ENCODE measurements around the gene TRIP10.
"Not testable (repeated sequence)": the region's sequence is repeated elsewhere in the genome, so short reads cannot be mapped to it uniquely, and the experiment has no call there.

The TRIP10 gene

GRCh38 chr19:6753178-6754031 lies 13.9 kb downstream of the TRIP10 start:
- no peak overlapping the region for H3K27ac ChIP-seq

DNA sequence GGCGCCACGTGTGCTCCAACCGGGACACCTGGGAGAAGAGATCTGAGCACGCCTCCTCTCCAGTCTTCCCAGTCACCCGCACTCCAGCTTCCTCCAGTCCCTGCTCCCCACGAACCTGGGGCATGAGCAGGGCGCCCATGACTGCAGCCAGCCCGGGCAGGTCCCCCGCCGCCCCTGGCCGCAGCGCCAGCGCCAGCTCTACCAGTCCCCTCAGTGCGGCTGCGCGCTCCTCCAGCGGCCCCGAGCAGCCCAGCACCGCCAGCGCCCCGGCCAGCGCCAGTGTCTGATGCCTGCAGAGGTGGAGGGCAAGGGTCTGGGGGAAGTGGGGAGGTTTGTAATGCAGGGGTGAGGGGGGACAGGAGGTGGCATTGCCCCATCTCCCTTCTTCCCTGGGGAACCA lies 14.7 kb downstream of the TRIP10 start:
- Histone ChIP-seq H3K27ac (no peak overlapping the region), H3K36me3 (replicated peaks) (peaks cover 22% of the 10 kb centered on the region), H3K27me3 (replicated peaks) (no peaks in the 10 kb centered on the region), H3K4me3 (ENCODE audit: low read depth, low read length) (no peak overlapping the region)
- in situ Hi-C loops (cut with HindIII; ENCODE audit: low pct_ligation_motif_present, low sequenced_read_pairs), result no loop called here
- no peak for TF ChIP-seq CTCF (IDR thresholded peaks at IDR 0.05; ENCODE audit: low read depth, low read length, missing control alignments)
- no peak for DNase-seq

More at GRCh38 chr19:6753178-6754031, 13.9 kb downstream of the TRIP10 start:
- Histone ChIP-seq H3K4me3 (ENCODE audit: low read depth, low read length) (peak overlapping the region; percentile 42), H3K27me3 (replicated peaks) (no peaks in the 10 kb centered on the region), H3K36me3 (replicated peaks) (peaks cover 27% of the 10 kb centered on the region)
- peak; percentile 55 for TF ChIP-seq CTCF (IDR thresholded peaks at IDR 0.05; ENCODE audit: low read depth, low read length, missing control alignments)
- peak; percentile 44 for DNase-seq
- in situ Hi-C loops (cut with HindIII; ENCODE audit: low pct_ligation_motif_present, low sequenced_read_pairs), result no loop called here

GRCh38 chr19:6754653-6755463 lies 15.4 kb downstream of the TRIP10 start:
- Histone ChIP-seq H3K36me3 (replicated peaks) (peaks cover 17% of the 10 kb centered on the region), H3K4me3 (ENCODE audit: low read depth, low read length) (no peak overlapping the region), H3K27ac (no peak overlapping the region), H3K27me3 (replicated peaks) (no peaks in the 10 kb centered on the region)
- in situ Hi-C loops (cut with HindIII; ENCODE audit: low pct_ligation_motif_present, low sequenced_read_pairs), result no loop called here
- DNase-seq, result no peak
- no peak for TF ChIP-seq CTCF (IDR thresholded peaks at IDR 0.05; ENCODE audit: low read depth, low read length, missing control alignments)

DNA sequence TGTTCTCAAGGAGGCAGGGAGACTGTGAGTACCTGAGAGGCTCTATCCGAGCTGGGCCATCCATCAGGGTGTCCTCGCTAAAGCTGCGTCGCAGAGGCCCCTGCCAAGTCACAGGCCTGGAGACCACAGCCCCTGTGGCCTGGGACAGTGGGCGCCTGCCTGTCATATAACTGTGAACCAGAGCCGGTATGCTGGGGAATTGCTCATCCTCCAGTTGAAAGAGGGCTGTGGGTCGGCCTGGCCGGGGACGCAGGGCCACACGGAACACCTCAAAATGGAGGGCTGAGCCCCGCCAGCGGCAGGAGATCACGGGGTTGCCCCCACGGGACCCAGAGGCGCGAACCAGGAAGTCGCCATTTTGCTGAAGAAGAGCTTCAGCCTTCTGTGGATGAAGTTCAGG lies 21.1 kb downstream of the TRIP10 start:
- Histone ChIP-seq H3K4me3 (ENCODE audit: low read depth, low read length) (no peak overlapping the region), H3K36me3 (replicated peaks) (no peaks in the 10 kb centered on the region), H3K27me3 (replicated peaks) (no peaks in the 10 kb centered on the region), H3K27ac (no peak overlapping the region)
- in situ Hi-C loops (cut with HindIII; ENCODE audit: low pct_ligation_motif_present, low sequenced_read_pairs), result no loop called here
- no peak for DNase-seq
- TF ChIP-seq CTCF (IDR thresholded peaks at IDR 0.05; ENCODE audit: low read depth, low read length, missing control alignments), result no peak

DNA sequence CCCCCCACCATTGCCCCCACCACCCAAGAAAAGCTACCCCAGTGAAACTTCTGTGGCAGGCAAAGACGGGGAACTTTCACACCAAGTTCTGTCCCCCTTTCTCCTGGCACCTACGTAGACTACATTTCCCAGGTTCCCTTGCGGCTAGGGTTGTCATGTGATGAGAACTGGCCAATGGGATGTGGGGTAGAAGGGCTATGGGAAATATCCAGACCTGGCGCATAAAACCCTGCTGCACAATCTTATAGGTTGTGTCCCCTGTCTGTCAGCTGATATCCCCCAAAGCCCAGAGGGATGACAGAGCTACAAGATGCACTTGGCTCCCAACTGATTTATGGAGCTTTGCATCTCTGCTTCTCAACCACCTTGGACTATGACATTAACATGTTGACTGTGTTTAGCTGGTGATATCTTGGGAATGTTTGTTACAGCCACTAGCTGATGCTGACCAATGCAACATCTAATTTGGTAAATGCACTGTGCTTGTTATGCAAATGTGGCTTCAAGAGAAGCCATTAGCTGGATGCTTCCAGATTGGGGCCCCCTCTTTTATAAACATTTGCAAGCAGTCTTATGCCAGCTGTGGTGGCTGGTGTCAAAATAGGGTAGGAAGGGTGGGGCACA lies 21.7 kb downstream of the TRIP10 start:
- H3K4me3 ChIP-seq (ENCODE audit: low read depth, low read length), result no peak overlapping the region
- no peaks in the 10 kb centered on the region for H3K27me3 ChIP-seq (replicated peaks)
- DNase-seq, result no peak
- H3K36me3 ChIP-seq (replicated peaks), result no peaks in the 10 kb centered on the region
- no peak for TF ChIP-seq CTCF (IDR thresholded peaks at IDR 0.05; ENCODE audit: low read depth, low read length, missing control alignments)
- H3K27ac ChIP-seq, result no peak overlapping the region
- in situ Hi-C loops (cut with HindIII; ENCODE audit: low pct_ligation_motif_present, low sequenced_read_pairs), result no loop called here

- in situ Hi-C loops (cut with HindIII; ENCODE audit: low pct_ligation_motif_present, low sequenced_read_pairs); H3K36me3 ChIP-seq (replicated peaks); H3K27me3 ChIP-seq (replicated peaks): not testable (repeated sequence)
Observed at GRCh38 chr19:6762253-6762797, 22.8 kb downstream of the TRIP10 start.

More at GRCh38 chr19:6762253-6762797, 22.8 kb downstream of the TRIP10 start:
- not testable (repeated sequence) for H3K27ac ChIP-seq; H3K4me3 ChIP-seq (ENCODE audit: low read depth, low read length); DNase-seq

Measured in brain microvascular endothelial cell (primary cell).